Natural killer cell (primary cell): ENCODE measurements around the gene SLC22A8. TPM values are rescaled to one million over a fixed set of nuclear protein-coding genes. Genes with fewer than 3 reads are reported as not detected.
"Not testable (repeated sequence)": the region's sequence is repeated elsewhere in the genome, so short reads cannot be mapped to it uniquely, and the experiment has no call there.

Experiments
- ATAC-seq, 3 donors: fragments of 150-1000 bp in 2 of 3; fragments of 200-7000 bp in 1 of 3; cut with Tn5 transposase; 1 replicate in 1 of 3; 2 replicates in 2 of 3; pipeline ENCODE4 v1.10.0; 2021; ENCODE audit warnings: mild to moderate bottlenecking in 2 of 3, moderate library complexity in 2 of 3
- DNase-seq, 2 donors: peaks; one replicate each; pipeline versions ENCODE4 v3.0.0 to v3.0.0-alpha.2; 2013 to 2021; ENCODE audit warnings: mixed read lengths in 1 of 2
- H3K27ac ChIP-seq: one replicate; pipeline ENCODE4 v1.5.1; 2013; ENCODE audit warnings: mild to moderate bottlenecking, low read length
- H3K27me3 ChIP-seq: one replicate; pipeline ENCODE4 v1.6.1; 2013; ENCODE audit warnings: low read length; ENCODE audit not compliant: control insufficient read depth, insufficient read depth
- H3K36me3 ChIP-seq: one replicate; pipeline ENCODE4 v1.6.1; 2013; ENCODE audit warnings: low read length; ENCODE audit not compliant: control insufficient read depth, insufficient read depth
- H3K4me1 ChIP-seq: one replicate; pipeline ENCODE4 v1.6.1; 2013; ENCODE audit warnings: low read length; ENCODE audit not compliant: control insufficient read depth, insufficient read depth
- H3K4me3 ChIP-seq: one replicate; pipeline ENCODE4 v1.5.1; 2013; ENCODE audit warnings: low read length
- H3K9me3 ChIP-seq: one replicate; pipeline ENCODE4 v1.6.1; 2013; ENCODE audit warnings: low read length; ENCODE audit not compliant: control insufficient read depth, insufficient read depth
- H3K27ac Mint-ChIP-seq, 2 donors: one replicate each; pipeline ENCODE4 v1.8.0; 2022; ENCODE audit warnings: mild to moderate bottlenecking in 2 of 2, mixed read lengths in 2 of 2, moderate library complexity in 1 of 2
- H3K27me3 Mint-ChIP-seq, 2 donors: one replicate each; pipeline ENCODE4 v1.8.0; 2022; ENCODE audit warnings: low read depth in 2 of 2, mixed read lengths in 2 of 2
- H3K36me3 Mint-ChIP-seq: one replicate; pipeline ENCODE4 v1.8.0; 2022; ENCODE audit warnings: mixed read lengths
- H3K4me1 Mint-ChIP-seq, 2 donors: one replicate each; pipeline ENCODE4 v1.8.0; 2022; ENCODE audit warnings: mixed read lengths in 2 of 2
- H3K4me3 Mint-ChIP-seq: one replicate; pipeline ENCODE4 v1.8.0; 2022; ENCODE audit warnings: mild to moderate bottlenecking, moderate library complexity, mixed read lengths
- H3K9me3 Mint-ChIP-seq, 2 donors: one replicate each; pipeline ENCODE4 v1.8.0; 2022; ENCODE audit warnings: mixed read lengths in 2 of 2
- WGBS: methylation state at CpG from one replicate; pipeline ENCODE4 v1.1.7; 2013; ENCODE audit warnings: missing lambda C conversion rate; ENCODE audit not compliant: insufficient coverage; 5-methylcytosine and 5-hydroxymethylcytosine counted together
- intact Hi-C: fragments of 100-400 bp; cut with micrococcal nuclease; formaldehyde crosslinking; loops from one replicate; pipeline ENCODE4 v1.14.2; 2022
- total RNA-seq, 4 donors: library from RNA; stranded (reverse); fragments of 120-200 nt in 1 of 4; gene quantifications; one replicate each; pipeline versions ENCODE4 v1.2.3 to v1.2.4, GENCODE V29; 2013 to 2022
- TF ChIP-seq, protein P1 (sequence below): fragments of 200-600 bp; IDR thresholded peaks from one replicate; pipeline ENCODE4 v1.8.0; 2022; ENCODE audit warnings: antibody characterized with exemption

SLC22A8 gene
- total RNA-seq, 3 donors from 2014 or later (not counting 1 experiment from before 2014, with no cell fraction given) = not detected

DNA sequence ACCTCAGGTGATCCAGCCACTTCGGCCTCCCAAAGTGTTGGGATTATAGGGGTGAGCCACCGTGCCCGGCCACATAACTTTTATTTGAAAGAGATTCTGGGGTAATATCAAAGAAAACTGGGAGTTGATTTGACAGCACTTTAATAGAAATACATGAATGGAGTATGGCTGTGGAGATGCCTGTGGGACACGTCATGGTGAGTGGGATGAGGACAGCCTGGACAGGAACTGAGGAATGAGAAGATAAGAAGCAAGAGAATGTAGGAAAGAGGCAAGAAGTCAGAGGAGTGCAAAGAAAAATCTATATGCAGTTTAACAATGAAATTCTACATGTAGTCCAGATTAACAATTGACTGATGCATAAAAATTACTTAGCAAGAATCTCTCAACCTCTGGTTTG, 61.8 kb downstream of the SLC22A8 start:
- Histone ChIP-seq H3K4me3 (no peak overlapping the region), H3K9me3 (no peaks in the 10 kb centered on the region), H3K27ac (no peak overlapping the region), H3K36me3 (no peaks in the 10 kb centered on the region), H3K27me3 (no peaks in the 10 kb centered on the region), H3K4me1 (no peaks in the 10 kb centered on the region)
- intact Hi-C loops = no loop called here
- 84% methylated on average over 4 of the region's 4 CpGs for WGBS
- no peaks in the 10 kb centered on the region for H3K36me3 Mint-ChIP-seq
- H3K27ac Mint-ChIP-seq = no peak overlapping the region
- DNase-seq (no peak), ATAC-seq (no peak)
- no peaks in the 10 kb centered on the region for H3K4me1 Mint-ChIP-seq
- peaks cover 19 to 20% of the 10 kb centered on the region in 2 donors for H3K27me3 Mint-ChIP-seq
- TF ChIP-seq, protein P1, sequence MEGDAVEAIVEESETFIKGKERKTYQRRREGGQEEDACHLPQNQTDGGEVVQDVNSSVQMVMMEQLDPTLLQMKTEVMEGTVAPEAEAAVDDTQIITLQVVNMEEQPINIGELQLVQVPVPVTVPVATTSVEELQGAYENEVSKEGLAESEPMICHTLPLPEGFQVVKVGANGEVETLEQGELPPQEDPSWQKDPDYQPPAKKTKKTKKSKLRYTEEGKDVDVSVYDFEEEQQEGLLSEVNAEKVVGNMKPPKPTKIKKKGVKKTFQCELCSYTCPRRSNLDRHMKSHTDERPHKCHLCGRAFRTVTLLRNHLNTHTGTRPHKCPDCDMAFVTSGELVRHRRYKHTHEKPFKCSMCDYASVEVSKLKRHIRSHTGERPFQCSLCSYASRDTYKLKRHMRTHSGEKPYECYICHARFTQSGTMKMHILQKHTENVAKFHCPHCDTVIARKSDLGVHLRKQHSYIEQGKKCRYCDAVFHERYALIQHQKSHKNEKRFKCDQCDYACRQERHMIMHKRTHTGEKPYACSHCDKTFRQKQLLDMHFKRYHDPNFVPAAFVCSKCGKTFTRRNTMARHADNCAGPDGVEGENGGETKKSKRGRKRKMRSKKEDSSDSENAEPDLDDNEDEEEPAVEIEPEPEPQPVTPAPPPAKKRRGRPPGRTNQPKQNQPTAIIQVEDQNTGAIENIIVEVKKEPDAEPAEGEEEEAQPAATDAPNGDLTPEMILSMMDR = no peak
- no peaks in the 10 kb centered on the region for H3K9me3 Mint-ChIP-seq
- H3K4me3 Mint-ChIP-seq = no peak overlapping the region

DNA sequence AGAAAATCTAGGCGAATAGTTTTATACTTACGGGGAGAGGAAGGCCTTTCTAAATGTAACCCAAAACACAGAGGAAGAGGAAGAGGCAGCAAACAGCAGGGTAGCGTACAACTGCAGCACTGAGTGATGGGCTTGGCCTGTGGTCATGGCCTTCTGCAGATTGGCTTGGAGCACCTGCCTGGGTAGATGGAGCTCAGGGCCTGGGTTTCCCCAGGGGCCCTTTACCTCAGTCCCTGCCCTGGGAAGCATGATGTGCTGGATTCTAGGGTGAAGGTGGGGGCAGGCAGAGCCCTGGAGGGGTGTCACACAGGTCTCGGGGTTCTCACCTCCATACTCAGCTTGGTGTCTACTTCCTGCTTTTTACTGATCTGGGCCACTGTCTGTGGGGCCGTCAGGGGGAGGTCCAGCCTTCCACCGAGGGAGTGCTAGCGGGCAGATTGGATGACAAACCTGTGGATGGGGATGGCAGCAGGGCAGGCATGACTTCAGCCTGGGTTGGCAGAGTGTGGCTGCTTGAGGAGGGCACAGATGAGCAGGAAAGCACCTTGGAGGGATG, 66.8 kb downstream of the SLC22A8 start:
- Mint-ChIP-seq H3K36me3 (no peaks in the 10 kb centered on the region), H3K4me1 (no peaks in the 10 kb centered on the region), H3K27ac (no peak overlapping the region), H3K9me3 (no peaks in the 10 kb centered on the region), H3K27me3 (peaks cover 23 to 28% of the 10 kb centered on the region in 2 donors), H3K4me3 (no peak overlapping the region)
- WGBS = 77% methylated on average over 7 of the region's 7 CpGs
- Histone ChIP-seq H3K27me3 (no peaks in the 10 kb centered on the region), H3K36me3 (no peaks in the 10 kb centered on the region), H3K4me1 (no peaks in the 10 kb centered on the region), H3K9me3 (no peaks in the 10 kb centered on the region), H3K4me3 (no peak overlapping the region), H3K27ac (no peak overlapping the region)
- TF ChIP-seq, protein P1 = no peak
- intact Hi-C loops = no loop called here
- DNase-seq (no peak), ATAC-seq (no peak)

DNA sequence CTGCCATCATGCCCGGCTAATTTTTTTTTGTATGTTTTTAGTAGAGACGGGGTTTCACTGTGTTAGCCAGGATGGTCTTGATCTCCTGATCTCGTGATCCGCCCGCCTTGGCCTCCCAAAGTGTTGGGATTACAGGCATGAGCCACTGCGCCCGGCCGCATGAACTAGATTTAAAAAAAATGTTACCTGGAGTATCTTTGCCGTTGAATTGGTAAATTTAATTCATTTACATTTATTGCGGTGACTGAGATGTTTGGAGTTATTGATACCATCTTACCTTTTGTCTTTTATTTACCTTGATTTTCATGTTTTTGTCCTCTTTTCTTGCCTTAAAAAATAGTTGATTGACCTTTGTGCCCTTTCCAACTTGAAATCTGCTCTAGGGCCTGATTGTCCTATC, 70.1 kb downstream of the SLC22A8 start:
- intact Hi-C loops, H3K36me3 ChIP-seq, H3K27ac Mint-ChIP-seq, H3K9me3 ChIP-seq, H3K4me3 Mint-ChIP-seq, H3K27me3 ChIP-seq, H3K27ac ChIP-seq, ATAC-seq, H3K4me1 Mint-ChIP-seq, H3K36me3 Mint-ChIP-seq, H3K9me3 Mint-ChIP-seq, H3K4me3 ChIP-seq, DNase-seq, H3K4me1 ChIP-seq: not testable (repeated sequence)
- 95% methylated on average over 10 of the region's 10 CpGs for WGBS
- H3K27me3 Mint-ChIP-seq = peaks cover 19 to 39% of the 10 kb centered on the region in 2 donors

Other genes with a start within 250 kb of the SLC22A8 start
- gene TAF6L, start 244.4 kb downstream of the SLC22A8 start, total RNA-seq = 10 to 100 TPM; 18.4 to 20.3 (median 18.8) TPM
- gene TMEM179B, start 228.4 kb downstream of the SLC22A8 start, total RNA-seq = 10 to 100 TPM; 33.7 to 41.1 (median 36.3) TPM
- 10 to 100 TPM in 1 of 3 donors, 1 to 10 TPM in 2; 4.8 to 10.0 (median 5.0) TPM for gene TMEM223, start 223.8 kb downstream of the SLC22A8 start, total RNA-seq
- 100 to 1,000 TPM; 284 to 341 (median 319) TPM for gene NXF1, start 210.4 kb downstream of the SLC22A8 start, total RNA-seq
- gene STX5, start 183.8 kb downstream of the SLC22A8 start, total RNA-seq = 100 to 1,000 TPM; 138 to 171 (median 166) TPM
- not detected for gene TEX54, start 183.0 kb downstream of the SLC22A8 start, total RNA-seq
- gene WDR74, start 176.3 kb downstream of the SLC22A8 start, total RNA-seq = 100 to 1,000 TPM; 151 to 173 (median 171) TPM
- 100 to 1,000 TPM; 200 to 235 (median 207) TPM for gene SLC3A2, start 134.9 kb downstream of the SLC22A8 start, total RNA-seq
- not detected for gene CHRM1, start 94.5 kb downstream of the SLC22A8 start, total RNA-seq
- not detected for gene SLC22A6, start 30.9 kb downstream of the SLC22A8 start, total RNA-seq
- gene SLC22A24, start 128.4 kb upstream of the SLC22A8 start, total RNA-seq = not detected
- not detected for gene SLC22A25, start 227.8 kb upstream of the SLC22A8 start, total RNA-seq